SK-MEL-5 (cell line): ENCODE measurements around the gene SLC41A3. TPM values are rescaled to one million over a fixed set of nuclear protein-coding genes. Genes with fewer than 3 reads are reported as not detected.
"Not testable (repeated sequence)": the region's sequence is repeated elsewhere in the genome, so short reads cannot be mapped to it uniquely, and the experiment has no call there.

Experiments
- DNase-seq: peaks from one replicate; pipeline ENCODE4 v3.0.0-alpha.2; 2016; ENCODE audit warnings: low read depth, low spot score
- in situ Hi-C: cut with HindIII; loops from 2 replicates; pipeline ENCODE4 v1.10.0; 2016; ENCODE audit warnings: low sequenced_read_pairs, high pct_unique_total_duplicates, low pct_unique_long_range_greater_than_20kb
- total RNA-seq: library from RNA; depleted of rRNA; stranded (reverse); fragments of >200 nt; shearing (Covaris generic); gene quantifications from 2 replicates; pipeline ENCODE4 v1.2.3, GENCODE V29; 2014

SLC41A3 gene
- total RNA-seq, 1 experiment from 2014 or later = 42.1 TPM

GRCh38 chr3:126066676-126067075 lies 17.2 kb downstream of the SLC41A3 start:
- in situ Hi-C loops, DNase-seq: not testable (repeated sequence)

DNA sequence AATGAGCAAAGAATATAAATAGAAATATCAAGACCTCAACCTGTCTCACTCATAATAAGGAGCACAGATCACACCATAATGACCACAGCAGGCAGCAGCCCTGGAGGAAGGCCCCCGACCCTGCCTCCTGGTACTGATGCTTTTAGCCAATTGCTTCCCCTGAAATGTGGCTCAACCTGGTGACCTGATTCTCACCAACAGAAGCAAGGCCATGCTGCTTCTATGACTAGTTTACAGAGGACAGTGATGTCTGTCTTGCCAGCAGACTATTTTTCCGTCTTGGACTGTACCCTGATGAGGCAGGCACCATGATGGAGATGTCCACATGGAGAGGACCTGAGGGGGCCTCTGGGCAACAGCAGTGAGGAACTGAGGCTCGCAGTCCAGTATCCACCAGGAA lies 18.0 kb downstream of the SLC41A3 start:
- DNase-seq = no peak
- in situ Hi-C loops = no loop called here

DNA sequence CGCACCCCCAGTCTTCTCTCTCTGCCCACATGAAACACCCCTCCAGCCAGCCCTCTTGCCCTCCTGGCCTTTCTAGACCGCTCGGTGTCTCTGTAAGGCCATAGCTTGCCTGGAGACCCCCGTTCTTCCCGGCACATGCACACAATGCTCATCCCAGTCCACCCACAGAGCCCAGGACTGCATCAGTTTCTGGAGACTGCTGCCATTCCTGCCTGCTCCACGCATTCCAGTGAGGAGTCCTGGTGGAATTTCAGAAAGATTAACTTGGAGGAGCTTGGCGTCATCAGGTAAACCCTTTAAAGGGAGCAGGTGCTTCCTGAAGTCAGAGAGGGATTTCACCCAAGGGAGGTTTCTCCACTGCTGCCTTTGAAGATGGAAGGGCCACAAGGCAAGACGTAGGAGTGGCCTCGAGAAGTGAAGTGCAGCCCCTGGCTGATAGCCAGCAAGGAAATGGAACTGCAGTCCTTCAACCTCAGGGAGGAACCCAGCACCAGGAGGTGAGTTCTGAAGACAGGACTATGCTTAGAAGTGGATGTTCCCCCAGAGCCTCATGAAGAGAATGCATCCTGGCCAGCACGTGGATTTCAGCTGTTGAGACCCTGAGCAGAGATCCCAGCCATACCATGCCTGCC lies 19.2 kb downstream of the SLC41A3 start:
- DNase-seq = no peak
- in situ Hi-C loops = no loop called here

GRCh38 chr3:126063358-126063965 lies 20.5 kb downstream of the SLC41A3 start:
- in situ Hi-C loops = no loop called here
- DNase-seq = no peak

DNA sequence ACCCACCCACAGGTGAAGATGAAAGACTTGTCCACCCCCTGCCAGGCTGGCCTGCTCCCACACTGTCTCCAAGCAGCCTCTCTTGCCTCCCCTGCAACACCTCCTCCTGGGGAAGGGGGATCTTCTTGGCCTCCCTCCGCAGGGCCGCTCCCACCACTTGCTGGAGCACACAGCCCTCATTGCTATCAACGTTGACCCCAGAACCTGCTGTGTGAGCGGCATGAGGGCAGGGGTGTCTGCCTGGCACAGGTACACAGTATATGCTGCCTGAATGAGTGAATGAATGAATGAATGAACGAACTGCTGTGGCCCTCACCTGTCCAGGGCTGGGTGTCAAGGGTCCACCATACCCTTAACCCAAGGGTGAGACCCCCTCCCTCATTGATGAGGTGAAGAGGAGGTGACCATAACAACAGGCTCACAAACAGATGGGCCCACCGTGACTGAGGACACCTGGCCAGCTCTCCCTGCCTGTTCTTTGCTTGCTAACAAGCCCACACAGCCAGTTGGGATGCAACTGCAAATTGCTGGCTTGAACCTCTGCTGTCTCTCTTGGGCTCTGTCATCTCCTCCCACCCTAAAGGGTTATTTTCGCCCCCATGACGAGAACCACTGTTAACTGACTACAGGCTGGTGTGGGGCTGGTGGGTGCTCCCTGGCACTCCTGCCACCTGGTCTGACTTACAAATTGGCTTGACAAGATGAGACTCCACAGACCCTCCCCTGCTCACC lies 22.5 kb downstream of the SLC41A3 start:
- no peak for DNase-seq
- in situ Hi-C loops = no loop called here

DNA sequence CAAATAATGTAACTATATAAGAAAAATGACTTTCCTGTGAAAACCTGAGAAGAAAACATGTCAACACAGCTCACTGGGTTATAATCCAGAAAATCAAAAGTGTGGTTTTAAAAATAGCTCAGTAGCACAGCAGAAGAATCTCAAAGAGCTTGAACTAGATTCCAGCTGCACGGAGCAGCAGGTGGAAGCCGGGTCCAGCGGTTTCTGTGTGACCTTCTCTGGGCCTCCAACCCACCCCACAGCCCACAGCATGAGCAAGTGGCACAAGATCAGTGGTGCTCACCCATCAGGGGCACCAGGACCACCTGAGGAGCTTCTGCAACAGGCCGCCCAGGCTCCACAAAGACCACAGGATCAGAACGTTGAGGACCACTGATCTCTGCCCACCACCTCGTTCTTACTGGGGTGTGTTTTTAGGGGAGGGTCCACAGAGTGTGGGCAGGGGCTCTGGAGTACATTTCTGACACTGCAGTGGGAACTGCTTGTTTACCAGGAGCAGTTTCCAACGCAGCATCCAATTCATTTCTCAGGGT lies 23.2 kb downstream of the SLC41A3 start:
- no peak for DNase-seq
- in situ Hi-C loops = no loop called here

- in situ Hi-C loops = no loop called here
- no peak for DNase-seq
Measured at GRCh38 chr3:126058666-126059065, 25.3 kb downstream of the SLC41A3 start.

DNA sequence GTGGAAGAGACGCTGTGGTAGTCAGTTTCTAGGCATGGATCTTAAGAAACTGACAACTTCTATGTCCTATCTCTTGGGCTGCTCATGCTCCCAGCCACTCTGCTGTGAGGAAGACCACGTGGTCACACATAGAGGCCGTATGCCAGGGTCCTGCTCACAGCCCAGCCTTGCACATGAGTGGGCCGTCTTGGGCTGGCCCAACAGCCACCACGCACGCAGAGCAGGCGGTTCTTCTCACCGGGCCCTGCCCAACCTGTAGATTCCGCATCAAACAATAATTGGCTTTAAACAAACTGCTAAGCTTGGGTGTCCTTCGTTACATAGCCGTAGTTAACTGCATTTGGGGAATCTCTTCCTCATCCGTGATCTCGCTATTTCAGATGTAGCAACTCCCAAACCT lies 26.0 kb downstream of the SLC41A3 start:
- DNase-seq = no peak

GRCh38 chr3:126057501-126057819 lies 26.5 kb downstream of the SLC41A3 start:
- in situ Hi-C loops = no loop called here
- no peak for DNase-seq

More for the DNA sequence above, 26.0 kb downstream of the SLC41A3 start:
- in situ Hi-C loops = no loop called here

GRCh38 chr3:126056681-126057500 lies 27.0 kb downstream of the SLC41A3 start:
- in situ Hi-C loops = no loop called here
- no peak for DNase-seq

DNA sequence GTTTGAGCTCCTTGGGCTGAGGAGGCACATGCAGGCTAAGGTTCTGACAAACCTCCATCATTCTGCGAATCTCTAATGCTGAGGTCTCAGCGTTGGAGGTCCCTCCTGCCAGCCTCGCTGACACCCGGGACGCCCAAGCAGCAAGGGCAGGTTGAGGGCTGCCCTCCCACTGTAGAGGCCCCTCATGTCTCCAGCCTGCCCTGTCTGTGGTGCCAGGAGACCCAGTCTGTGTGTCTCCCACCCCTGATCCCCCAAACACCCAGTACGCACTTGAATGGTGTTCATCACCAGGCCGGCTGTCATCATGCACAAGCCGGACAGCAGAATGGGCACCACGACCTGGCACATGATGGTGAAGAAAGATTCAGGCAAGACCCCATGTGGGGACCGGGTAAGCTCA lies 27.8 kb downstream of the SLC41A3 start:
- no peak for DNase-seq
- in situ Hi-C loops = no loop called here

DNA sequence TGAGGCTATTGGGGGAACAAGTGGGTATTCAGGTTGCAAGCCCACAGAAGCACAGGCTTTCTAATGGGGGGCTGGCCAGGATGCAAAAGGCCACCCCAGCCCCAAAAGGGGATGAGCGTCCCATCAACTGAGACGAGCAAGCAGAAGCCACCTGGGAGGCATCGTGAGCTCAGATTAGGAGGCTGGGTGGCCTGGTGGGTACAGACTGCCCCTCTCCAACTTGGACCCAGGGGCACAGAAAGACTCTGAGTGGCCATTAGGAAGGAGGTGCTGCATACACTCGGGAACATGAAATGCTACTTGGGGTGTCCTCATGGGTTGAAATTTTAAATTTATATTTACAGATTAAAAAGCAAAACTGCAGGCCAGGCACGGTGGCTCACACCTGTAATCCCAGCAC lies 29.1 kb downstream of the SLC41A3 start:
- no peak for DNase-seq
- in situ Hi-C loops = no loop called here

DNA sequence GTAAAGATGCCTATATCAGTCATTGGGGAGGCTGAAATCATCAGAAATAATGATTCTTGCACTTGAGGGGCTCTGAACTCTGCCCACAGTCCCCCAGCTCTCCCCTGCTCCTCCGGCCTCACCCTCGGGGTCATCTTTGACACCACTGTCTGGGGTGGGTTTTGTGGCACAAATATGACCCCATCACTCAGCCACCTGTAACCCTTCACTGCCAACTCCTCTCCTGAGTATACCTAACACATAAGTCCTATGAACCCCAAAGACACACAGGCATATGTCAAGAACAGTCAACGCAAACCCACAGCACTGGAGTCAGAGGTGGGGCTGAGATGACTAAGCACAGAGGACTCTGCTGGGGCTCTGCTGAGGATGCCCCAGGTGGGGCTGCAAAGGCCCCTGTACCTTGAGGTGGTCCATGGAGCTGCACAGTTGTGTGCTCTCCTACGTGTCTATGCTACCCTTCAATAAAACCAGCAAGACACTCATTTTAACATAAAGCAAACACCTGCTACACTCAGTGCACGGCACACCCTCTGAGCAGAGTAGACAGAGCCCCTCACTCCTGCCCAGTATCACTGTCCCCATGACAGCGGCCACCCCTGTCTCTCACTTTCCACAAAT lies 29.9 kb downstream of the SLC41A3 start:
- in situ Hi-C loops = no loop called here
- DNase-seq = no peak

- no peak for DNase-seq
- in situ Hi-C loops = no loop called here
Measured at GRCh38 chr3:126053513-126053912, 30.4 kb downstream of the SLC41A3 start.

- in situ Hi-C loops = no loop called here
- DNase-seq = no peak
Measured at GRCh38 chr3:126052196-126053058, 31.5 kb downstream of the SLC41A3 start.

GRCh38 chr3:126051741-126052140 lies 32.2 kb downstream of the SLC41A3 start:
- in situ Hi-C loops = no loop called here
- no peak for DNase-seq

- in situ Hi-C loops = no loop called here
- DNase-seq = no peak
Measured at GRCh38 chr3:126051234-126051633, 32.7 kb downstream of the SLC41A3 start.
